Muscle of arm (tissue), 12 donors: ENCODE results near the gene WDR36. TPM values are rescaled to one million over a fixed set of nuclear protein-coding genes. Genes with fewer than 3 reads are reported as not detected.

Source experiments
- polyA plus RNA-seq, 12 donors: library from polyadenylated mRNA; unstranded; fragments of 120-200 nt; gene quantifications; one replicate each; pipeline ENCODE4 v1.2.1, GENCODE V29; 2013; ENCODE audit not compliant: insufficient read length in 12 of 12

The WDR36 gene
- polyA plus RNA-seq, 12 donors = 14.2 to 210 (median 20.2) TPM

Other genes with a start within 250 kb of the WDR36 start
- gene TSLP, start 20.6 kb upstream of the WDR36 start, polyA plus RNA-seq = under 1 TPM in 10 of 12 donors, not detected in 2; 0.22 to 0.97 (median 0.47) TPM
- 10 to 100 TPM in 1 of 12 donors, 1 to 10 TPM in 10, not detected in 1; 4.2 to 16.8 (median 5.5) TPM for gene CAMK4, start 132.0 kb downstream of the WDR36 start, polyA plus RNA-seq